ENCODE results near the gene OR1F1. TPM values are rescaled to one million over a fixed set of nuclear protein-coding genes. Genes with fewer than 3 reads are reported as not detected.

OR1F1 gene
- total and polyA plus RNA-seq, 12 donors, result not detected

GRCh38 chr16:3161235-3162018, 26.6 kb upstream of the OR1F1 start:
- Histone ChIP-seq H3K27ac (no peak overlapping the region), H3K4me3 (no peak overlapping the region), H3K36me3 (no peaks in the 10 kb centered on the region), H3K9me3 (no peaks in the 10 kb centered on the region), H3K4me1 (peaks cover 2 to 32% (median 28%) of the 10 kb centered on the region in 9 donors), H3K27me3 (peaks cover 0 to 7% (median 0%) of the 10 kb centered on the region in 7 donors)
- no peak for TF ChIP-seq CTCF (IDR thresholded peaks at IDR 0.05)
- intact Hi-C loops (cut with DNase I), result loop anchor here in 5 of 10 donors (10.0 kb wide), 4 partner anchors 57 to 293 kb away; partner anchors contain the start of gene ZSCAN10 (in 1 of the 5)
- ATAC-seq (no peak), DNase-seq (no peak)
- WGBS, 2 donors, result 89 to 92% methylated on average over 36 of the region's 36 CpGs

- Histone ChIP-seq H3K36me3 (no peaks in the 10 kb centered on the region), H3K4me1 (peaks cover 0 to 17% (median 12%) of the 10 kb centered on the region in 9 donors), H3K27me3 (peaks cover 1 to 34% (median 16%) of the 10 kb centered on the region in 7 donors), H3K4me3 (no peak overlapping the region), H3K9me3 (no peaks in the 10 kb centered on the region), H3K27ac (no peak overlapping the region)
- TF ChIP-seq CTCF (IDR thresholded peaks at IDR 0.05), result no peak
- intact Hi-C loops (cut with DNase I), result loop anchor here in 6 of 10 donors (2.0 to 10.0 kb wide), 5 partner anchors 60 to 290 kb away; partner anchors contain the start of gene ZSCAN10 (in 1 of the 6)
- DNase-seq (no peak), ATAC-seq (no peak)
- WGBS, 2 donors, result 88 to 92% methylated on average over 37 of the region's 37 CpGs
Measured at GRCh38 chr16:3164121-3164991, 23.6 kb upstream of the OR1F1 start.

- Histone ChIP-seq H3K36me3 (no peaks in the 10 kb centered on the region), H3K27ac (peak overlapping the region in 3 of 10 donors; percentile 18 to 57 (median 32)), H3K4me1 (peaks cover 0 to 13% (median 8%) of the 10 kb centered on the region in 9 donors), H3K4me3 (peak overlapping the region in 7 of 10 donors; percentile 6 to 40 (median 31)), H3K9me3 (no peaks in the 10 kb centered on the region), H3K27me3 (peaks cover 8 to 40% (median 25%) of the 10 kb centered on the region in 7 donors)
- no peak for TF ChIP-seq CTCF (IDR thresholded peaks at IDR 0.05)
- no peak for DNase-seq
- intact Hi-C loops (cut with DNase I), result loop anchor here in 7 of 10 donors (2.0 to 10.0 kb wide), 7 partner anchors 38 to 290 kb away; partner anchors contain the start of gene ZSCAN10 (in 1 of the 7)
- ATAC-seq, result peak in 1 of 8 donors; percentile 8
- WGBS, 2 donors, result 89 to 93% methylated on average over 12 of the region's 12 CpGs
Measured at GRCh38 chr16:3165111-3165822, 22.7 kb upstream of the OR1F1 start.

Measured in heart right ventricle (tissue), 16 donors.